Occipital lobe (tissue), 2 donors: ENCODE data around the gene SRPK2. TPM values are rescaled to one million over a fixed set of nuclear protein-coding genes. Genes with fewer than 3 reads are reported as not detected.

Source experiments
- DNase-seq: peaks from one replicate; lab custom pipeline; 2025; lab: John Stamatoyannopoulos, UW
- total RNA-seq: library from RNA; depleted of rRNA; stranded (reverse); fragments of >200 nt; gene quantifications from one replicate; pipeline ENCODE4 v1.2.3, GENCODE V29; 2014

SRPK2 gene
- total RNA-seq, 1 donor from 2014 or later: 226 TPM

DNA sequence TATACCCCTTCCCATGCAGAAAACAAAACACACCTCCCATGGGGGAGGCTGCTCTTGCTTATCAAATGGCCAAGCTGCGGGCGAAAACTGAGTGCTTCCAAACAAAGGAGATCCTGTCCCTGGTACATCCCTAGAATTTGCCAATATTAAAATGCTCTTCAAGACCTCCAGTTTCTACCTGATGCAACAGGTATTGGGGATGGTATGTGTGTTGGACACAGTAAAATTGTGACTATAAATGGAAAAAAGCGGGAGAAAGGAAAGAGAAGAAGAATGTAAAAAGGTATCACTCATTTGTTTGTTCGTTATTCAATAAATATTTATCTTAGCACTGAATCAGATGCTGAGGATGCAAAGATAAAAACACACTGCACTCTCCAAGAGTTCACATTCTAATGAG, 250.8 kb downstream of the SRPK2 start:
- no peak for DNase-seq

DNA sequence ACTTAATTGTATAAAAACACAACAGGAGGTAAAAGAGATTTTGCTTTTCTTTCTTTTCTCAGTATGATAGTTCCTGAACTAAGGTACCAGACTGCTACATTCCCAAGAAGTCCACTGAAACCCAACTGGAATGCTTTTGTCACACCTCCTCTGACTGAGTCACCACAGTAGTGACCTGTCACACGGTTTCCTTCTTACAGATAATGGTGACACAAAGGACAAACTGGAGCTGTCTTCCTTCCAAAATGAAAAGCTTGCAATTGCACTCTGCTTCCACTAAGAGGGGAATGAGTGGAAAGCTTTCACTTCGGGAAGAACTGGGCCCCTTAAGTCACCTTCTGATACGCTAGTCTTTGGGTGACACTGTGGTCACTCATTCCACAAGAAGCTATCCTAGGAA, 252.5 kb downstream of the SRPK2 start:
- DNase-seq: no peak

DNA sequence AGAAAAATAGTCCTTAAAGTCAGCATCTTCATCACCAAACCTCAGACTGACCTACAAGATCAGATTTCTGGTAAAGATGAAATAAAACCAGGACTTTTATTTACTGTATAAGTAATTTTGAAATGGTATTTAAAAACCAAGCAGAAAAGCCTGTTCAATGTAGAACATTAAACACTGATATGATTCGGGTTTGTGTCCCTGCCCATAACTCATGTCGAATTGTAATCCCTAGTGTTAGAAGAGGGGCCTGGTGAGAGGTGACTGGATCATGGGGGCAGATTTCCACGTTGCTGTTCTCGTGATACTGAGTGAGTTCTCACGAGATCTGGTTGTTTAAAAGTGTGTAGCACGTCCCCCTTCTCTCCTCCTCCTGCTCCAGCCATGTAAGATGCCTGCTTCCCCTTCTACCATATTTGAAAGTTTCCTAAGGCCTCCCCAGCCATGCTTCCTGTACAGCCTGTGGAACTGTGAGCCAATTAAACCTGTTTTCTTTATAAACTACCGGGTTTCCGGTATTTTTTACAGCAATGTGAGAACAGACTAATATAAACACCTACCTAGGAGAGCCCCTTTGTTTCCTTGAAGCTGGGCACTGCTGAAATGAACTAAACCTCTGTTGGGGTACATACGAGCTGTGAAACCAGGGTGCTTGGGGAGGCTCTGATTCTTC, 254.6 kb downstream of the SRPK2 start:
- no peak for DNase-seq

DNA sequence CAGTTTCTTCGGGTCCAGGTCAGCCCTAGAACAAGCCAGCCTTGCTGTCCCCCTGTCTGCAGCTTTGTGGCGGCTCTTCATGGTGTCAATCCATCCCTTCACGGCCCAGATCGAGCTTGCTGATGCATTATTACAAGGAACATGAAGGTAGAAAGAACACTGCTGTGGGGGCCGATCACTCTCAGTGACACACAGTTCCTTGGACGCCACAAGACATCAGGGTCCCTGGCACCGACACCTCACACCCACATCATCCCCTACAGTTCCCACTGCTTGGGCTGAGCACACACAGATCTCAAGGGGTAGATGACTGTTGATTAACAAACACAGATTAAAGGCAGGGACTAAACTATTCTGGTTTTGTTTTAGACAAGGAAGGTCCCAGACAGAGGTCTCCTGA, 255.4 kb downstream of the SRPK2 start:
- DNase-seq: no peak

DNA sequence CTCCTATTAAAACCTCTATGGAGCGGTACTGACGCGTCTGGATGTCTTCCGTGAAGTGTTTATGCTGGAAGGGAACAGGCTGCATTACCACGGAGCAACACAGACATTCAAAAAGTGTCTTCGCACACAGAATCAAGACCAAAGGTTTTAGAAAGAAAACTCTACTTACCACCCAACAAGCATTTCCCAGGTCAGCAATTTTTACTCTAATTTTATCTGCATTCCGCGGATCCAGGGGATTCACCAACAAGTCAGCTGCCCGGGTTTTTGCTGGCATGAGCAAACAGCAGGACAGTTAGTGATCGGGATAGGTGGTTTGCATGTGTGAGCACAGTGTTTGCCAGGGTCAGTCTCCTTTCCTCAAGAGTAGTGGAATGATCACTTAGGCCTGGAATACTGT, 255.9 kb downstream of the SRPK2 start:
- no peak for DNase-seq

DNA sequence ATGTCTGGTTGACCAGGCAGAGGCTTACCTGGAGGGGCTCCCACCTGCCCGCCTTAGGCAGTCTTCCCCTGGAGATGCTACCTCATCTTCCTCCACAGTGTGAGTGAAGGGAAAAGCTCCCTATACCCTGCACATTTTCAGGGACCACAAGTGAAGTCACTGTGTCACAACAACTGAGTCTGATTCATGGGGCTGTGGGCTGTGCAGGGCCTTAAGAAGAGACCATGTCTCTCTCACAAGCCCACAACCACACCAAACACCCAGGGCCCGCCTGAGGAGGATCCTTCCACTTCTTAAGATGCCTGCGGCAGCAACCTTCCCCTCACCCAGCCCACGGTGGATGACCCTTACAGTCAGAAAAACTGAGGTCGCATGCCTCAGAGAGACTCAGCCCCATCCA, 256.4 kb downstream of the SRPK2 start:
- no peak for DNase-seq

DNA sequence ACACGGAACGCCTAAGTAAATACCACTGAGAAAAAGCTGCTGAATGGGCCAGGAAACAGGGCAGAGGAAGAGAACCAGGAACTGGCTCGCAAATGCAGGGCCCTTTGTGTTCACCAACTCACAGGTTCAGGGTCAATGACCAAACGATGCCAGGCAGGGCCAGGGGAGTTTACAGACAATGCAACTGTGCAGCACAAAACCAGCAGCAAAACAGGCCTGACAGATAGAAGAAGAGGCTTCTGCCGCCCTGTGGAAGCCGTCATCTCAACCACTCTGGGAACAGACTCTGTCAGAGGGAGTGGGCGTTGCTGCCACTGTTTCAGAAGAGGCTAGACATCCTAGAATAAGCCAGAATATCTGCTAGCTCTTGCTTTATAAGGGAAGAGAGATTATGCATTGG, 256.8 kb downstream of the SRPK2 start:
- peak; percentile 40 for DNase-seq

DNA sequence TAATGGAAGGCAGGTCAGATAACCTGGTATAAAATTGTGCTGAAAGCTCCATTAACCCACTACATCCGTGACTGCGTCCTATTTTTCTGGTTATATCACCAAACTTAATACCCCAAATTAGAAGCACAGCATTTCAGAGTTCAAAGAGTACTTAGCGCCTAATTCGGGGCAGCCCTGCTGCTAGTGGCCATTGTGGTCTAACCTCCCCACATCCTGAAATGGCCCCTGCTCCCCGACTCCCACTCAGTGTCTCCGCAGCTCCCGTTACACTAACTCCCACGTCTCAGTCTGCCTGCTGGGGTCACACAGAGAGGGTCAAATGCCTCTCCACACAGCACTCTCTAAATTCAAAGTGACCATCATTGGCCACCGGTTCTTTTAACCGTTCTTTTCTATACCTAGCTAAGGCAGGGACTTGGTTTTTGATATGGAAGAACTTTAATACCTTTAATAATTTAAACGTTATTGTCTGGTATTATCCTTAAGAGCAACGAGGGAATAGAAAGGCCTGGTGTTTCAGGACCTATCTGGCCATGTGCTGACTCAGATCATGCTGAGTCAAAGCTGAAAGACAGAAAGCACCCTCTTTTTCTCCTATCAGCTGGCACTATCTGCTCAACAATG, 257.6 kb downstream of the SRPK2 start:
- no peak for DNase-seq

DNA sequence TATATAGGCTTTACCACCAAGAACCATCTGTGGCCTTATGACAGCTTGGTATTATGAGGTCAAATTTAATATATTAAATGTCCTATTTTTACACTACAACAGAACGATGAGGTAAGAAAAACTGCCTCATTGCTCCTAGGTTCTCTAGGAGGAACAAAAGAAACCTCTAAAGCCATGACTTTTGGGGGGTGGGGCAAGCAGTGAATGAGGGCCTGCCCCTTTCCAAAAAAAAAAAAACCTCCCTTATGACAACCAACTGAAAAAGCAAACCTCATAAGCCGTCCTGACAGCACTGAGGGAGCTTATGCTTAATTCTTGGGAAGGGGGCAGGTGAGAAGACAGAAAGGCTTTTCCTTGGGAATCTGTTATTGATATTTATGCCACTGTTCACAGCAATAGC, 258.1 kb downstream of the SRPK2 start:
- no peak for DNase-seq

DNA sequence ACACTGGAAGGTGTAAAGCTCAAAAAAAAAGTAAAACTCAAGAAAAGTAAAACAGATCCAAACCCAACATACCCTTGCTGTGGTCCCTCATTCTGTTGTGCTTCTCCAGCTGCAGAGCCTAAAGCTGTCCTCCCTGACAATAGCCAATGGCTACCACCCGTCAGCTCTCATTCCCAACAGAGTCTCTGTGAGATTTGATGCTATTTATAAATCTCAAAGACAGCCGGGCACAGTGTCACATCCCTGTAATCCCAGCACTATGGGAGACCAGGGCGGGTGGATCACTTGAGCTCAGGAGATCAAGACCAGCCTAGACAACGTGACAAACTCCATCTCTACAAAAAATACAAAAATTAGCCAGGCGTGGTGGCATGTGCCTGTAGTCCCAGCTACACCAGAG, 258.7 kb downstream of the SRPK2 start:
- DNase-seq: no peak

DNA sequence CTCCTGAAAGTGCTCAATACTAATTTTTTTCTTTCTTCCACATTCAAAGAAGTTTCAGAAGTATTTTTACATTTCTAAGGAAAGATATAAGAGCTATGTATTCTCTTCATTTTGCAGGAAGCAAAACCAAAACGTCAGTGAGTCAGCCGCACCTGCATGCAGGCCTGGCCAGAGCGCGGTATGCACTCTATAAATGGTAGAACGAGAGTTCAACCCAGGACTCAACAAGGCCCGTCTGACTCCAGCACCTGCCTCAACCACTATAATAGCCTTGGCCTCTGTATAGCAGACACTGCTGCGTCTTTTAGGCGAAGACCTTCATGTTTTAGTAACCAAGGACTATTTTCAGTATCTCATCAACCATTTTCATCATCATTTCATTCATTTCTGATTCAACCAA, 261.5 kb downstream of the SRPK2 start:
- DNase-seq: no peak

DNA sequence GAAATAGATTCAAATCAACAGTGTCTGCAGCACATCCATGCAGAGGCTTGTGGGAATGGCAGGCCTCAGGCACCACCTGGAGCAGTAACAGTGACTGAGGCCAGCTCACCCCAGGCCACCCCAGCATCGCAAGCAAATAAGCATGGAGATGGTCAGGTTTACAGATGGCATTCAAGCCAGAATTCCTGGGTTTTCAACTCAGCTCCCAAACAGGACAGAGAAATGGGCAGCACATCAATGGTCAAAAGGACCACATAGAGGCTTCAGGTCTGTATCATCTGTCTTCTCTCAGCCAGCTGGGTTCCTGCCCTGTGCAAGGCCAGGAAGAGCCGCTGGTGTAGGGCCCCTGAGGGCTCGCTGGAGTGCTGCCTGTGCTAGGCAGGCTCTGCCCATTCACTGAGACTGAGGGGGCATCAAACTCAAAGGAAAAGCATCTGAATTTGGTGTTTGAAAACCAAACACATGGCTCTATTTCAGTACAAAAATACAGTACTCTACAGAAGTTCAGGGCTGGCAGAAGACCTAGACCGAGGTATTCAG, 262.2 kb downstream of the SRPK2 start:
- no peak for DNase-seq

DNA sequence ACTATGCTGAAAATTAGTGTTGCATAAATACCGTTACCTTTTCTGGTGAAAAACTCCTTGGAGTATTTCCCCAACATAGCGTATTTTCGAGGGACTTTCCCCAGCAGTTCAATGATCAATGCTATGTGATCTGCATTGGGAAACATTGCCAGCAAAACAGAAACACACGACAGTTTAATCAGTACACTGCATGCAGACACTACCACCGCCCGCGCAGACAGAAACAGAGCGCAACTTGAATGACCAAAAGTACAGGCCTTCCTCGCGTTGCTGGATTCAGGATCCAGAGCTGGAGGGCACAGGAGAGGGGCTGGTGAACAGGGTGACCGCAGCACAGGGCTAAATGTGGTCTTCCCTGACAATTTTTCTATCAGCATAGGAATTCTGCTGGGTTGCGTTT, 263.0 kb downstream of the SRPK2 start:
- DNase-seq: no peak

DNA sequence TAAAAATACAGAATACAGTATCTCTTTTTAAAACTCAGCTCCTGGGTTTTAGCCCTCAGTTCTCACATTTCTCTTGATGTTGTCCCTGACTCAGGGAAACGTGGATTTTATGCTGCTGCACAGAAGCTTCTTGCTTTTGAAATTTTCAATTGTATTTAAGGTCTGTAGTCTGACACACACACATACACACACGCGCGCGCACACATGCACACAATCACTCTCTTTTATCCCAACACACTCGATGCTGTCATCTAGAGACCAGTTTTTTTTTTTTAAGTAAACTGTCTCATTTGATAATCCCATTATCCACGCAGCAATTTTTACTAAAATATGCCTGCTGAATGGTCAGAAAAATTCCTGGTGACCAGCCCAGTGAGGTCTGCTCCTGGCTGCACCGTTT, 266.1 kb downstream of the SRPK2 start:
- no peak for DNase-seq

DNA sequence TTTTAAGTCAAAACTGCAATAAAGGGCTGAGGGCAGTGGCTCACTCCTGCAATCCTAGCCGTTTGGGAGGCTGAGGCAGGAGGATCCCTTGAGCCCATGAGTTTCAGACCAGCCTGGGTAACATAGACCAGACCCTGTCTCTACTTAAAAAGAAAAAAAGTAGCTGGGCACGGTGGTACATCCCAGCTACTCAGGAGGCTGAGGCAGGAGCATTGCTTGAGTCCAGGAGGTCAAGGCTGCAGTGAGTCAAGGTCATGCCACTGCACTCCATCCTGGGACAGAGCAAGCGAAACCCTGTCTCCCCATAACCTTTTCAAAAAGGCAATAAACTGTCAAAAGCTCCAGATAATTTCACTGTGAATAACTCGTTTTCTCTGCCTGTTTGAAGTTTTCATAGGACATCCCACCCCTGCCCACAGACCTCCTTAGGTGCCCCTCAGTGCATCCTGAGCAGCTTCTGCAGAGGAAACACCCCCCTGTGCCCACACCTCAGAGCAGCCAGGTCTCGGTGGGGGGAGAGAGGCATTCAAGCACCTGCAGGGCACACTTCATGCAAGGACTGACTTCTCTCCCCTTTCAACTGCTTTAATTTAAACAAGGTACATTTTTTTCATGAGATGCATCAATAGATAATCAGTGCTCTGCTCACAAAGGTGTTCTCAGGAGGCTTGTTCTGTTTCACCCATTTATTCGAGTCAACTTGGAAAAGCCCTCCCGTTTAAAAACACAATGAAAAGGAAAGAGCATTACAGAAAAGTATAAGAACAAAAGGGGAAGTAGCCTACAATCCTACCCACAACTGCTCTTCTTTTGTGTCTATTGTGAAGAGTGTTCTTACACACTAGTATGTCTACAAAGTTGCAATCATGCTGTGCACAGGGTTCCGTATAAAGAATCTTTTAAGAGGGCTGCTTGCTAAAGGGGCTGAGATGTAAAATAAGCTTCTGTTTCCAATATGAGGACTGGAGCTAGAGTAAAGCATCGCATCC, 269.8 kb downstream of the SRPK2 start:
- DNase-seq: no peak

DNA sequence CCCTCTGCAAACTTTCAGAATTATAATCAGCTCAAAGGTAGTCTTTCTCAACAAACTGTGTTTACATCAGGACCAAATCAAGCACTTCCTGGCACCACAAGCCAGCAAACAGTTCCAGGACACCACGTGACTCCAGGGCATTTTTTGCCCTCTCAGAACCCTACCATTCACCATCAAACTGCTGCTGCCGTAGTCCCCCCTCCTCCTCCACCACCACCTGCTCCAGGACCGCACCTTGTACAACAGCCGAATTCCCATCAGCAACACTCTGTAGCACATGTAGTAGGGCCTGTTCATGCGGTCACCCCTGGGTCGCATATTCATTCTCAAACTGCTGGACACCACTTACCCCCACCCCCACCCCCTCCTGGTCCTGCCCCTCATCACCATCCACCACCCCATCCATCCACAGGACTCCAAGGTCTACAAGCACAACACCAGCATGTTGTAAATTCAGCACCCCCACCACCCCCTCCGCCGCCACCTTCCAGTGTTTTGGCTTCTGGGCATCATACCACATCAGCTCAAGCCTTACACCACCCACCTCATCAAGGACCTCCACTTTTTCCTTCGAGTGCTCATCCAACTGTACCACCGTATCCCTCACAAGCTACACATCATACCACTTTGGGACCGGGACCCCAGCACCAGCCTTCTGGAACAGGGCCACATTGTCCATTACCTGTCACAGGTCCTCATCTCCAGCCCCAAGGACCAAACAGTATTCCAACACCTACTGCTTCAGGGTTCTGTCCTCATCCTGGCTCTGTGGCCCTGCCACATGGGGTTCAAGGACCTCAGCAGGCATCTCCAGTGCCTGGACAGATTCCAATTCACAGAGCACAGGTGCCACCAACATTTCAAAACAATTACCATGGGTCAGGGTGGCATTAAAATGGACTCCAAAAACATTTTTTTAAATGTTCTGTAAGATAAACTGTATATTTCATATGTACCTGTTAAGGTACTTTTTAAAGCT, 276.0 kb downstream of the SRPK2 start:
- DNase-seq: no peak

DNA sequence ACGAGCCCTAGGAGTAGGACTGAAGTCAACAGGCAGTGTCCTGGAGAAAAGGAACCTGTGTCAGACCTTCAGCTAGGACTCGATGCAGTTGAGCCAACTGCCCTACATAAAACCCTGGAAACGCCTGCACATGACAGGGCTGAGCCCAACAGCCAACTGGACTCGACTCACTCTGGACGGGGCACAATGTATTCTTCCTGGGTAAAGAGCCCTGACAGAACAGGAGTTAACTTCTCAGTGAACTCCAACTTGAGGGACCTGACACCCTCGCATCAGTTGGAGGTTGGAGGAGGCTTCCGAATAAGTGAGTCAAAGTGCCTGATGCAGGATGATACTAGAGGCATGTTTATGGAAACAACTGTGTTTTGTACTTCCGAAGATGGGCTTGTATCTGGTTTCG, 281.3 kb downstream of the SRPK2 start:
- no peak for DNase-seq

DNA sequence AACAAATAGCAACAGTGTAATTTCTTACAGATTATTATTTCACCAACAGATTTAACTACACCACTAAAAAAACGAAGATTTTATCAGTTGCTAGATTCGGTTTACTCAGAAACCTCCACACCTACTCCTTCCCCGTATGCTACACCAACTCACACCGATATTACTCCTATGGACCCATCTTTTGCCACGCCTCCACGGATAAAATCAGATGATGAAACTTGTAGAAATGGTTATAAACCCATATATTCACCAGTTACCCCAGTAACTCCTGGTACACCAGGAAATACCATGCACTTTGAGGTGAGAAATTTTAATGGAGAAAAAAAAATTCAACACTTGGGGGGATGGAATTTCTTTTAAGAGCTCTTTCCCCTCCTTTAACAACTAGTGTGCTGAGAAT, 282.2 kb downstream of the SRPK2 start:
- no peak for DNase-seq

DNA sequence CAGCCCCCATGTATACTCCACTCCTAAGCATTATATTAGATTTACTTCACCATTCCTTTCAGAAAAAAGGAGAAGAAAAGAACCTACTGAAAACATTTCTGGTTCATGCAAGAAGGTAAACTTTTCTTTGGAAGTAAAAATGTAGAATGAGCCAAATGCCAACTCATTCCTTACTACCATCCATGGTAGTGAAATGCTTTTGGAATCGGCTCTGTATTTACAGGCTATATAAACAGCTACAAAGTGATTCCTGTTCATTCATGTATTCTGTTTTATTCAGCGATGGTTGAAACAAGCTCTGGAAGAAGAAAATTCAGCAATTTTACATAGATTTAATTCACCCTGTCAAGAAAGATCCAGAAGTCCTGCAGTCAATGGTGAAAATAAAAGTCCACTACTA, 283.1 kb downstream of the SRPK2 start:
- DNase-seq: no peak

DNA sequence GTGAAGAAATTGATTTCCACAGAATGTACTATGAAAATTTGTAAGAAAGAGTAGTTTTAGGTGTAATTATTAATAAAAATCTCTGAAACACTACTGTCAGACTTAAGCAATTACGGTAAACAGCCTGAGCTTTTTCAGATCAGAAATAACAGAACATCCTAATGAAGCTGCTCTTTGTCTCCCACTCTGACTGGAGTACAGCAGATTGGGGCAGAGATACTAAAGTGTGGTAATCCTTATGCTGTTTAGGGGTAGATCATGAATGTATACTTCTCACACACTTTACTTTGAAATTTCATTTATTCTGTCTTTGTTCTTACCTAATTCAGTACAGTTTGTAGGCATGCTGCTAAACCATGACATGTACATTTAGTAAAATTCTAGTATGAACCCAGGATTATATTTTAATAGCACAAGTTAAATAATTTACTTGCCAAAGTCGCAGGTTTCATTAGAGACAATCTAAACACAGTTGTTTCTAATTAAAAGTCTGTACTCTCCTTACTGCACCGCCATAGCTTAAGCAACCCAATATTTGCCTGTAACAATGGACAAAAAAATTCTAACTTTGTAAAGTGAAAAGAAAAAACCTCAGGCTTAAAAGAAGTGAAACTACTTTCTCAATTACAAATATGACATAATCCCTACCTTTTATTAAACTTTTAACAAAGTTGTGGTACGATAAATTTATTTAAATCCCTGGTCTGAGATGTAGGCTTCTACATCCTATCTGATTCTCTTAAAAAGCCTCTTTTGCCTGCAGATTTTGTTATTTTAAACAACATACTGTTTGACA, 286.0 kb downstream of the SRPK2 start:
- no peak for DNase-seq
